Measurements from ENCODE around the gene SEC24A. TPM values are rescaled to one million over a fixed set of nuclear protein-coding genes. Genes with fewer than 3 reads are reported as not detected.

SEC24A gene
- total RNA-seq, 2 donors from 2014 or later: 15.5 to 20.0 TPM

- no peaks in the 10 kb centered on the region for H3K9me3 ChIP-seq
- no peaks in the 10 kb centered on the region for H3K36me3 ChIP-seq
- H3K4me3 ChIP-seq: no peak overlapping the region
- no peak for DNase-seq (ENCODE audit: low spot score)
- intact Hi-C loops (cut with DNase I): no loop called here
- H3K27me3 ChIP-seq (replicated peaks; ENCODE audit: insufficient read depth): no peaks in the 10 kb centered on the region
- no peak overlapping the region for H3K27ac ChIP-seq
- WGBS: 86% methylated on average over 10 of the region's 10 CpGs
- no peaks in the 10 kb centered on the region for H3K4me1 ChIP-seq (replicated peaks)
- TF ChIP-seq POLR2AphosphoS5 (IDR thresholded peaks at IDR 0.05) (no peak), CTCF (IDR thresholded peaks at IDR 0.05) (no peak)
Observed at GRCh38 chr5:134772461-134773125, 124.0 kb downstream of the SEC24A start.

DNA sequence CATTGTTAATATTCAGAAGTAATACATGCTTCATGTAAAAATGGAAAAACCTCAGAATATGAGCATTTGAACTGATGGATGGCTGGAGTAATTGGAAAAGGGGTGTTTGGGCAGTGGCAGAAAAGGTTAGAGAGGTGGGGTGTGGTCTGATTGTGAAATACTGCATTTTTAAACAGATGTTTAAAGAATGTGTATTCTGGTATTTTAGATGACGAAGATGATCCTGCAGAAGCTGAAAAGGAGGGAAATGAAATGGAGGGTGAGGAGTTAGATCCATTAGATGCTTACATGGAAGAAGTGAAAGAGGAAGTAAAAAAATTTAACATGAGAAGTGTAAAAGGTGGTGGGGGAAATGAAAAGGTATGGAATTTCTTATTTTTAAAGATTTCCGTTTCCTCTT is 128.8 kb downstream of the SEC24A start:
- H3K4me3 ChIP-seq: no peak overlapping the region
- no peaks in the 10 kb centered on the region for H3K27me3 ChIP-seq (replicated peaks; ENCODE audit: insufficient read depth)
- H3K4me1 ChIP-seq (replicated peaks): no peaks in the 10 kb centered on the region
- H3K9me3 ChIP-seq: no peaks in the 10 kb centered on the region
- intact Hi-C loops (cut with DNase I): no loop called here
- no peak for DNase-seq (ENCODE audit: low spot score)
- no peaks in the 10 kb centered on the region for H3K36me3 ChIP-seq
- TF ChIP-seq POLR2A (IDR thresholded peaks at IDR 0.05): no peak
- TF ChIP-seq POLR2AphosphoS5 (IDR thresholded peaks at IDR 0.05): no peak
- WGBS: 92% methylated on average over 2 of the region's 2 CpGs
- H3K27ac ChIP-seq: no peak overlapping the region

Small RNA genes lying within 50 kb of the gene (small RNA-seq; reads per million reads assigned to genes)
- gene RNU6-1164P (0 reads per million in 2 donors), gene RNU6-1311P (0 reads per million in 2 donors), gene RNU6-757P (0 reads per million in 2 donors)

Other genes starting within 250 kb of the SEC24A start
- gene CDKN2AIPNL, start 236.9 kb upstream of the SEC24A start, total RNA-seq: 10 to 100 TPM; 16.8 to 41.3 TPM
- 10 to 100 TPM; 63.4 to 87.1 TPM for gene JADE2, start 123.1 kb upstream of the SEC24A start, total RNA-seq
- 10 to 100 TPM; 32.8 to 70.8 TPM for gene SAR1B, start 16.0 kb upstream of the SEC24A start, total RNA-seq
- gene CAMLG, start 89.8 kb downstream of the SEC24A start, total RNA-seq: 10 to 100 TPM; 26.4 to 31.3 TPM
- 10 to 100 TPM; 25.9 to 28.2 TPM for gene DDX46, start 110.0 kb downstream of the SEC24A start, total RNA-seq
- 10 to 100 TPM; 30.4 to 39.5 TPM for gene C5orf24, start 197.2 kb downstream of the SEC24A start, total RNA-seq
- 100 to 1,000 TPM in 1 of 2 donors, 10 to 100 TPM in 1; 76.1 to 132 TPM for gene TXNDC15, start 225.6 kb downstream of the SEC24A start, total RNA-seq

Data from prostate gland (tissue), 2 donors.